KBM-7 (cell line): Measurements from ENCODE around the gene SYNE3.
A peak's percentile ranks its signal among the peaks of the same experiment; 100 is the strongest.
"Not testable (repeated sequence)": the region's sequence is repeated elsewhere in the genome, so short reads cannot be mapped to it uniquely, and the experiment has no call there.

Experiments used
- DNase-seq: peaks from one replicate; pipeline ENCODE4 v3.0.0-alpha.2; 2015
- in situ Hi-C: fragments of 300-500 bp; cut with MboI; formaldehyde crosslinking; loops from 2 replicates; pipeline ENCODE4 v1.14.3; 2020; ENCODE audit warnings: low sequenced_read_pairs, low pct_unique_long_range_greater_than_20kb, mixed read lengths

The SYNE3 gene

DNA sequence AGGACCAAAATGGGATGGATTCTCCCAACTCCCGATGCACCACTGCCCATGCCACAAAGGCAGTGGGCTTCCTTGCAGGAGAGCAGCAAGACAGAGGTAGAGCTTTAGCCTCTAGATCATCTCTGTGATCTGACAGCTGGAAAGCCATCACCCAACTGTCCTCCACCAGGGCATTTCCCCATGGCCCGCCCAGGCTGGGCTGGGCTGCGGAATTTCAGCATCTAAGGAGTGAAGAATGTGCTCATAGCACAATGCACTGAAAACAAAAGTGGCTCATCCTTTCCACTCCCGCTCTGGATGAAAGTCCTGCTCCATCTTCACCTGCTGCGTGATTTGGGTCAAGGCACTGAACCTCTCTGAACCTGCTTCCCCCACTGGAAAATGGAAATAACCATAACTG, 5.6 kb downstream of the SYNE3 start:
- in situ Hi-C loops, result no loop called here
- no peak for DNase-seq

GRCh38 chr14:95510344-95510743, 6.1 kb downstream of the SYNE3 start:
- DNase-seq, in situ Hi-C loops: not testable (repeated sequence)

GRCh38 chr14:95509495-95509894, 7.0 kb downstream of the SYNE3 start:
- in situ Hi-C loops, result no loop called here

DNA sequence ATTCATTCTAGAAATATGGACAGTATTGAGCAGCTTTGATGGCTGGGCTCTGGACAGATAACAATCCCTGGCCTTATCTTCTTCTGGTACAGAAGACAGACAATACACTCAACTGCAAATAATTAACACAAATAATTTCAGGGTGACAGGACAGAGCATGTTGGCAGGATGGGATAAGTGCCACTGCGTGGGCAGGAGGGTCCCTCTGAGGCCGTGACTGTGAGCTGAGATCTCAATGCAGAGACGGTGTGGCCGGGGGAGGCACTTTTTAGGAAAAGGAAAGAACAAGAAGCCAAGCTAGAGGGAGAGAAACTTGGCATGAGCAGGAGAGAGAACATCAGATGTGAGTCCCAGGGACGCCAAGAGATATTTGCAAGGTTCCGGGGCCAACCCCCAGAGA, 8.1 kb downstream of the SYNE3 start:
- no peak for DNase-seq
- in situ Hi-C loops, result no loop called here

More at GRCh38 chr14:95509495-95509894, 7.0 kb downstream of the SYNE3 start:
- no peak for DNase-seq

DNA sequence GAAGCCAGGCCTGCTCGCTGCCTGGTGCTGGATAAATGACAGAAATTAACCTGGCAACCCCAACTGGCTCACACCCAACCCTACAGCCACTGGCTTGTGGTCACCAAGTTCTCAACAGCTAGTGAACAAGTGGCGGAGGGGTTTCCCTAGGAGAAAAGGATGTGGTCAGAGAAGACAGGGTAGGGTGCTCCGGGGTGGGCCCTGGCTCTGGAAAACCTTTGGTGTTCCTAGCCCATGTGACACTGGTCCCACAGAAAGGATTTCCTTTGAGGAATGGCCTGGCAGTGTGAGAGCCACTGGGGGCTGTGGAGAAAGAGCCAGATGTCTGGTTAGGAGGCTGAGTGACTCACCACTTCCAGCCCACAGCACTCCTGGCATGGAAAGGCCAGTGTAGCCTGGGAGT, 8.7 kb downstream of the SYNE3 start:
- DNase-seq, result no peak
- in situ Hi-C loops, result no loop called here

DNA sequence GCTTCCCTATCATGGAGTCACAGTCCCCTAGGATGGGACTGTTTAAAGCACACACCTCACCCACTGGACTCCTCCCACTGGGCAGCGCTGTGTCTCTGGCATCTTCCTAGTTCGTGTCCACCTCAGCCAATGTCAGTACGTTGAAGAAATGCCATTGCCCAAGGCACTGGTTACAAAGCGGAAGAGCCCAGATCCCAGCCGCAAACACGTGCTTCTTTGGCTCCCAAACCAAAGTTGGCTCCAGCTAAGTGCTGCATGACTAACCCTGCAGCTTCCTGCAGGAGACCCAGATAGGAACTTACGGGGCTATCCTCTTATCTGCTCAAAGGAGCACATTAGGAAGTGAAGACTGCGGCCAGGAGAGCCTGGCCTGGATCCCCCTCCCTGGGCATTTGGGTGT, 9.3 kb downstream of the SYNE3 start:
- peak; percentile 89 for DNase-seq
- in situ Hi-C loops, result no loop called here

GRCh38 chr14:95505030-95505589, 11.3 kb downstream of the SYNE3 start:
- DNase-seq, result no peak
- in situ Hi-C loops, result no loop called here

DNA sequence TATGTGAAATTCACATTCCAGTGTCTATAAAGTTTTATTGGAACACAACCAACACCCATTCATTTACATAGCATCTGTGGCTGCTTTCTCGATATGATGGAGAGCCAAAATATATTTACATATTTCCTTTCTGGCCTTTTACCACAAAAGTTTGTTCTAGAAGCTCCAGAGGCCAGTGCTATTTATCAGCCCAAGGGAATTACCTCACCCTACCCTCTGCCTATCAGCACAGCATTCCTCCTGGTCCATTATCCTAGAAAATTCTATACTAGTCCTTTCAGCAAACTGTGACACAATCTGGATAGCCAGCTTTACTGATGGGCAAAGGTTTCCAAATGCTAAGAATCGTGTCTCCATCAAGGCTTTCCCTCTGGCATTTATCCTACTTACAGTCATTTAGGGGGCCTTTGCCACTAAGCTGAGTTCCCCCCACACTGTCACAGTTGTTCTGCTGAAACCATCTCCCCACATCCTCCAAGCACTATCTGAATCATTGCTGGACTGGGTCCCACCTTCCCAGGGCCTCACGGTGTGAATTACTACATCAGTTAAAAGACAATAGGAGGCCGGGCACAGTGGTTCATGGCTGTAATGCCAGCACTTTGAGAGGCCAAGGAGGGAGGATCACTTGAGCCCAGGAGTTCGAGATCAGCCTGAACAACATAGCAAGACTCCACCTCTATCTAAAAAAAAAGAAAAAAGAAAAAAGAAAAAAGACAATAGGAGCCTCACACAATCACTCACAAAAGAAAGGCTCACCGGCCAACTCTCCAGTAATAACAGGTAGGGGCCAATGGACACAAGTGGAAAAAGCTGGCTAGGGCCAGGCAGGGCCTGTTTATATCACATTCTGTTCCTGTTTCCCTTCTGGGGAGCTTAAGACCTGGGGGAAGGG, 12.1 kb downstream of the SYNE3 start:
- in situ Hi-C loops, result no loop called here
- no peak for DNase-seq

- no peak for DNase-seq
- in situ Hi-C loops, result no loop called here
These were observed 12.9 kb downstream of the SYNE3 start for GRCh38 chr14:95503365-95504134.

DNA sequence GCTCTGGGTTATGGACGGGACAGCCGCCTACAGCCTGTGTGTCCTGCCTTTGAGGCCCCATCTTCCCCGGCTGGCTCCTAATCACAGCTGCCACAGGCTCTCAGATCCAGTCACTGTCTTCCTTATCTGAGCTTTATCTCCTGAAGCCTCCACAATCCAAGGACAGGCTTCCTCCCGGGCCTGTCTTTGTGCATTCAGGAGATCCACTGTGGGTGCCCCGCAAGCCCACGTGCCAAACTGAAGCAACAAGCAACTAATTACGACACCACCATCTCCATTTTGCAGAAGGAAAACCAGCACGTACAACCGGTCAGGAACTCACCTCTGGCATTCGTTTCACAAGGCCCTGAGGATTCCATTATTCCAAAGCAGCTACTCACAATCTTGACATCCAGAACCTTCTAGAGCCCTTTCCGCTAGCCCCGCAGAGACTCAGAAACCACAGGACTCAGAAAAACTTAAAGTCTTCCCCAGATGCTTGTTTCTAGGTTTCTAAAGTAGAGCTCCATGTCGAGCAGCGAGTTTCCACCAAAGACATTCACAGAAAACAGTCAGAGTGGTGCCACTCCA, 14.0 kb downstream of the SYNE3 start:
- DNase-seq, result no peak
- in situ Hi-C loops, result no loop called here

GRCh38 chr14:95500772-95501401, 15.6 kb downstream of the SYNE3 start:
- in situ Hi-C loops, result no loop called here

GRCh38 chr14:95500201-95500681, 16.2 kb downstream of the SYNE3 start:
- no peak for DNase-seq
- in situ Hi-C loops, result no loop called here

More at GRCh38 chr14:95500772-95501401, 15.6 kb downstream of the SYNE3 start:
- DNase-seq, result no peak

DNA sequence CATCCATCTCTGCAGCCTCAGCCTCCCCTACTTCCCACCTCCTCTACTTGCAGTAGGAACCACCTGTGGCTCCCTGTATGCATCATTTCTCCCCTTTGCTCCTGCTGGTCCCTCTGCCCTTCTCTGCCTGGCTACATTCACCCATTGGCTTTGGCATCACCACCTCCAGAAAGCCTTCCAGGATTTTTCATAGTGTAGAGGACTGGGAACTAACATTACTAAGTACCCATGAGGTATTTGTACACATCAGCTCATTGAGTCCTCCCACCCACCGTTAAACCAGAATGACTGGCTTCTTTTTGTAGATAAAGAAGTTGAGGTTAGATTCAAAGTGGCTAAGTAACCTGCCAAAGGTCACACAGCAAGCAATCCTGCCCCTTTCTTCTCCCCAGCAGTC, 17.1 kb downstream of the SYNE3 start:
- DNase-seq, result no peak
- in situ Hi-C loops, result no loop called here

DNA sequence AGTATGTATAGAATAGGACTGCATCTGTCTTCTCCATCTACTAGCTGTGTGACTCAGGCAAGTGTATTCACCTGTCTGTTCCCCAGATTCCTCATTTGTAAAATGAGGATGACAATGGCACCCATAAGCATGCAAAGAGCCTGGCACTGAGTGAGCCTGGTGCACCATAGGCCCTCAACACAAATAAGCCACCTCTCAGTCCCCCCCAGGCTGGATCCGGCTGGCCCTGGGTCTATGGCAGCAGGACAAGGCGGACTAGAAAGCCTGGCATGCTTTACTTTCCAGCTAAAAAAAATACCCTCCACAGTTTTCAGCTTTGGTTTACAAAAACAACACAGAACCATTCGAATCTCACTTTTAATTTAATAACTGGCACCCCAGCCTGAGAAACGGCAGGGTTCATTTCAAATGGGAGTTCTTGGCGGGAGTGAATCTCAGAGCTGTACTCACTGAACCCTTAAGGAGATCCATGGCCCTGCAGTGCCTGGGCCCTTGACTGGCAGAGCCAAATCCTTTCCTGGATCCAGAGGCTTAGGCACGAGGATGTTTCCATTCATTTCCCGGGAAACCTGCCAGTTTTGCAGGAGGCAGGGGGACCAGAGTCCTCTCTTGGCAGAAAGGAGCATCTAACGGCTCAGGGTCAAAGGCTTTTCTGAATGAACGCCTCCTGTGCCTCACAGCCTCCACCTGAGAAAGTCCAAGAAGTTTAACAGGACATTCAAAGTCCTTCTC, 17.7 kb downstream of the SYNE3 start:
- in situ Hi-C loops, result no loop called here
- no peak for DNase-seq

DNA sequence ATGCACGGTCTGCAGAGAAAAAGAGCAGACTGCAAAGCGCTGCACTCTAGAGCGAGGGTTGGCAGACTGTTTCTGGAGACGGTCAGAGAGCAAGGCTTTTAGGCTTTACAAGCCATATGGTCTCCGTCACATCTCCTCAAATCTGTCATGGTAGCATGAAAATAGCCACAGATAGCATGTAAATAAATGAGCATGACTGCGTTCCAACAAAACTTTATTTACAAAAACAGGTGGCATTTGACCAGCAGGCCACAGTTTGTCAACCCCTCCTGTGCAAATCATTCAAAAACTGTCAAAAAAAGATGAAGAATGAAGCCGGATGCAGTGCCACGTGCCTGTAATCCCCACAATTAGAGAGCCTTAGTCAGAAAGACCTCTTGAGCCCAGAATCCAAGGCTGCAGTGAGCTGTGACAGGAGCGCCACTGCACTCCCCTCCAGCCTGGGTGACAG, 18.9 kb downstream of the SYNE3 start:
- in situ Hi-C loops, result no loop called here
- DNase-seq, result no peak

DNA sequence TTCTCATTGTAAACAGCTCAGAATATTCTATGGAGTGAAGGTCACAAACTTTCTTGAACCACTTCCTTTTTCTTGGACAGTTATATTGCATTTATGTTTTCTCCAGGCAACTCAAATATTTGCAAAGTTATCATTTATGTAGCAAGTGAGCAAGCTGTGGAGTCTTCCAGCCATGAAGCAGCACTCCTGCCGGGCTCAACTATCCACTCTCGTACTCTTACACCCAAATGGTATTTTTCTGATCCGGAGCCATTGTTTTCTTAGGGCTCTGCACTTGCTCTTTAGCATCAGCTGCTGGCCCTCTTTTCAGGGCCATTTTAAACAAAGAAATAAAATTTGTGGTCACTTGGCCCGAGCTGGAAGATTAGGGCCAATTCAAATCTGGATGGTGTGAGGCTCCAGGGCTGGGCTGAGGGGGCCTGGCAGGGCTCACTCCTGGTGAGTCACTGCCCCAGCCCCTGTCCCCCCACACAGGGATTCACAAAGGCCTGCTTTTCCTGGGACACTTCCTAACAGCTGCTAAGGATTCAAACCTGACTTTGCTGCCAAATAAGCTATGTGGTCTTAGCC, 19.7 kb downstream of the SYNE3 start:
- in situ Hi-C loops, result no loop called here

DNA sequence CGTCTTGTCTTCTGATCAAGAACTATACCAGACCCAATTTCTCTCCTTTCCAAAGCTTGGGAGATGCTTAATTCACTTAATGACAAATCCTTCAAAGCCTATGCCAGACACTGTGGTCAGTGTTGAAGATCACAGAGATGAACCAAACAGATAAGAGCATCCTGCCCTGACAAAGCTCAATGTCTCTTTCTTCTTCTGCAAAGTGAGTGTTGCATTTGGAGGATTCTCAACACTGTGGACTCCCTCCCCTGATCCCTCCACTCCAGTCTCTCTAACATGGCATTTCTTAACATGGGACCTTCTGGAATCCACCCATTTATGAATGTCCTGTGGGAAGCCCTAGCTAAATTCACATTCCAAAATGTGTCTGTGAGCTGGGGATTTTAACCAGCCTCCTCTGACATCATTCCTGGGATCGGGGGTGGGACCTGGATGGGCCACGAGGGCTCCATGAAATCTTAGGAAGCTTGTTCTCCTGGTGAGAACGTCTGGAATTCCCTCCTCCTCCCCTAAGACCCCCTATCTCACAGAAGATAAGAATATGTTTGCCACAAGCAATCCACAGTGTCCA, 20.3 kb downstream of the SYNE3 start:
- in situ Hi-C loops, result no loop called here
- DNase-seq, result no peak

More for the DNA sequence above, 19.7 kb downstream of the SYNE3 start:
- peak; percentile 25 for DNase-seq

DNA sequence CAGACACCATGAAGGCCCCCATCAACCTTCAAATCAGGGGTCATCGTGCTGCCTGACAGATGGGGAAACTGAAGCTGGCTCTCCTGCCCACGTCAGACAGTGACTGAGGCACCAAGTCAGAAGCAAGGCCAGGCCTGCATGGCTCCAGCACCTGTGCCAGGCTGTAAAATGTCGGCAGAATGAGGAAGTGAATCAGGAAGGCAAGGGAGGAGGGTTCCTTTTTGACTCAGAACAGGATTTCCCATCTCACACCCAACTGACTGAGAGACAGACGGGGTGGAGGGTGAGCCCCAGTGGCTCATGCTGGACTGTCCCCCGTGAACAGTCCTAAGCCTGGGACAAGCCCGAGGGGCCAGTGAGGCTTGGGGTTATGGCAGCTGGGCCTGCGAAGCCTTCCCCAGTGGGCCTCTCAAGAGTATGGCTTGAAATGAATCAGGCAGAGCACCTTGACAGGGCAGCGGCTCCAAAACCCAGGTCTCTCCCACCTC, 20.9 kb downstream of the SYNE3 start:
- DNase-seq, result peak; percentile 86
- in situ Hi-C loops, result no loop called here
